Activated CD4-positive, CD25-positive, alpha-beta regulatory T cell treated with anti-CD3 and anti-CD28 coated beads, Interleukin-2, amount 50 U/mL, for 24 hours (primary cell): Measurements from ENCODE around the gene ZGRF1.
A peak's percentile ranks its signal among the peaks of the same experiment; 100 is the strongest.
"Not testable (repeated sequence)": the region's sequence is repeated elsewhere in the genome, so short reads cannot be mapped to it uniquely, and the experiment has no call there.

ENCODE experiments used
- ATAC-seq, 2 donors: fragments of 150-1000 bp; cut with Tn5 transposase; one replicate each; pipeline ENCODE4 v1.10.0; 2021; ENCODE audit warnings: mild to moderate bottlenecking in 1 of 2, moderate library complexity in 1 of 2

ZGRF1 gene

DNA sequence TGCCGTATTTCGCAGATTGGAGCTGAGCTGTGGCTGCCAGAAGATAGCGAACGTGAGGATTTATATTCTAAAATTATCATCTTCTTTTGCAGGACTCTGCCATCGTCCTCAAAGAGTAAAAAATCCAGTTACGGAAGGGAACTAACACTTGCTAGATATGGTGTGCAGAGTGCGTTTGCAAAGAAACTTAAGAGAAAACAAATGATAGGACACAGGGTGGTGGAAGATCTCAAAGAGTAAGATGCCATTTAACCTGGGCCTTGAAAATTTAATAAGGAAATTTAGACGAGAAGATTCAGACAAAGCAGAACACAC is 800 bp upstream of the ZGRF1 start:
- ATAC-seq: no peak

- no peak for ATAC-seq
Measured at GRCh38 chr4:112633477-112634235, 3.1 kb downstream of the ZGRF1 start.

DNA sequence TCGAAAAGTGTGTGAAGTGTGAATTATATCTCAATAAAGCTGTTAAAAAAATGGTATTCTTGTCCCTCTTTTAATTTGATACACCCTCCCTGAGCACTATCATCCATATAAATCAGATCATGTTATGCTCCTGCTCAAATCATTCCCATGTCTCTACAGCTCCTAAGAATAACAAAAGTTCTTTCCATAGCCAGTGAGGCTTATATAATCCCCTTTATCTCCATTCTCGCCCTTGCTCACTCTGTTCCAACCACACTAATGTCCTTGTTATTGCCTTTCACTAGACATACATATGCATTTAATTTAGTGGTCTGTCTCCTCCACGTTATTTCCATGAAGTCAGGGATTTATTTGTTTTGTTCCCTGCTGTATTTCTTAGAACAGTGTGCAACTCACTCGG is 10.5 kb downstream of the ZGRF1 start:
- ATAC-seq: no peak

- ATAC-seq: no peak
Measured at GRCh38 chr4:112616984-112617383, 19.7 kb downstream of the ZGRF1 start.

- not testable (repeated sequence) for ATAC-seq
Measured at GRCh38 chr4:112612814-112613213, 23.9 kb downstream of the ZGRF1 start.

GRCh38 chr4:112604589-112604988 is 32.1 kb downstream of the ZGRF1 start:
- peak in 1 of 2 donors; percentile 67 for ATAC-seq

DNA sequence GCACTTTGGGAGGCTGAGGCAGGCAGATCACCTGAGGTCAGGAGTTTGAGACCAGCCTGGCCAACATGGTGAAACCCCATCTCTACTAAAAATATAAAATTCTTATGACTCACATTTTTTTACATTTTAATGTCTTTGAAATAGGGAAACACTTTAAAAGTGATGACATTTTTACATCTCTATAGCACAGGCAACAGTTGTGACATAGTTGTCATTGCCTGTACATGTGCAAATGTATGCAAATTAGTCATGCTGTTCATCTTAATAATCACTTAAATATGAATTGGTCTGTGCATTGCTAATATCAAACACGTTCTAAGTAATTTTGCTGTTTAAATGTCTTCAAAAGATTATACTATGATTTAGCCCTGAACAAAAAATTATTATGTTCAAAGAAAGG is 41.7 kb downstream of the ZGRF1 start:
- no peak for ATAC-seq

DNA sequence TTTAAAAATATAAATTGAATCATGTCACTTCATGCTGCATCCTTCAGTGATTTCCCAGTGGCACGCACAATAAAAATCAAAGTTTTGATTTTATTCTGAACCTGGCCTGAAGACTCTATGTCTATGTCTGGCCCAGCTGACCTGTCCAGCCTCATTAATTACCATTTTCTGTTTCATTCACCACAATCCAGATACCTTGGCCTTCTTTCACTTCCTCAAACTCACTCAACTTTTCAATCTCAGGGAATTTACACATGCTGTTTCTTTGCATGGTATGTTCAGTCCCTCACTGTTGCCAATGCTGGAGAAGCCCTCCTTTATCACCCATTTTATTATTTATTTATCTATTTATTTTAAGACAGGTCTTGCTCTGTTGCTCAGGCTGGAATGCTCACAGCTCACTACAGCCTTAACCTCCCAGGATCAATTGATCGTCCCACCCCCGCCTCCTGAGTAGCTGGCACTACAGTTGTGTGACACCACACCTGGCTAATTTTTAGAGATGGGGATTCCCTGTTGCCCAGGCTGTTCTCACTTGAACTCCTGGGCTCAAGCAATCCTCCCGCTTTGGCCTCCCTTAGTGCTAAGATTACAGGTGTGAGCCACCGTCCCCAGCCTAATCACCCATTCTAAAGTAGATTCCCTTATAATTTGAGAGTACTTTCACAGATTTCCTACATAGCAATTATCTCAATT is 43.1 kb downstream of the ZGRF1 start:
- no peak for ATAC-seq

DNA sequence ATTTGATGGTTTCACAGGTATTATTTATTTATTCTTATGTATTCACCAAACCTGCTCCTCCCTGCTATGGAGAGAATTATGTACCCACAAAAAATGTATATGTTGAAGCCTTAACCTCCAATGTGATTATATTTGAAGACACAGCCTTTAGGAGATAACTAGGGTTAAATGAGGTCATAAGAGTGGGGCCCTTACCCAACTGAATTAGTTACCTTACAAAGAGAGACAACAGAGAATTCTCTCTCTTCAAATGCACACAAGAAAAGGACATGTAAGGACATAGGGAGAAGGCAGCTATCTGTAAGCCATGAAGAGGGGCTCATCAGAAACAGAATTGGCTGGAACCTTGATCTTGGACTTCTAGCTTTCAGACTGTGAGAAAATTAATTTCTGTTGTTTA is 44.0 kb downstream of the ZGRF1 start:
- no peak for ATAC-seq

DNA sequence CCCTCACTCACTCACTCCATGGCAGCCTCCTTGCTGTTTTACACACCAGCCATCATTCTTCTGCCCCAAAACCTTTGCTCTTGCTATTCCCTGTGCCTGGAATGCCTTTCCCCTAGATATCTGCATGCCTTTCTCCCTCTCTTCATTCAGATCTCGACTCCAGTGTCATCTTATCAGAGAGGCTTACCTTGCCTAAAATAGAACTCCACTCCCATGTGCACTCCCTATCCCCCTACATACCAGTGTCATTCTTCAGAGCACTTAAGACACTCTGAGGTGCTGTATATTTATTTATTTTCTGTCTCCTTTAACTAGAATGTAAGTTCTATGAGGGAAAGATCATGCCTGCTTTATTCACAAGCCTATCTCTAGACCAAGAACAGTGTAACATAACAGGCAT is 45.1 kb downstream of the ZGRF1 start:
- no peak for ATAC-seq

GRCh38 chr4:112589206-112589605 is 47.5 kb downstream of the ZGRF1 start:
- no peak for ATAC-seq

DNA sequence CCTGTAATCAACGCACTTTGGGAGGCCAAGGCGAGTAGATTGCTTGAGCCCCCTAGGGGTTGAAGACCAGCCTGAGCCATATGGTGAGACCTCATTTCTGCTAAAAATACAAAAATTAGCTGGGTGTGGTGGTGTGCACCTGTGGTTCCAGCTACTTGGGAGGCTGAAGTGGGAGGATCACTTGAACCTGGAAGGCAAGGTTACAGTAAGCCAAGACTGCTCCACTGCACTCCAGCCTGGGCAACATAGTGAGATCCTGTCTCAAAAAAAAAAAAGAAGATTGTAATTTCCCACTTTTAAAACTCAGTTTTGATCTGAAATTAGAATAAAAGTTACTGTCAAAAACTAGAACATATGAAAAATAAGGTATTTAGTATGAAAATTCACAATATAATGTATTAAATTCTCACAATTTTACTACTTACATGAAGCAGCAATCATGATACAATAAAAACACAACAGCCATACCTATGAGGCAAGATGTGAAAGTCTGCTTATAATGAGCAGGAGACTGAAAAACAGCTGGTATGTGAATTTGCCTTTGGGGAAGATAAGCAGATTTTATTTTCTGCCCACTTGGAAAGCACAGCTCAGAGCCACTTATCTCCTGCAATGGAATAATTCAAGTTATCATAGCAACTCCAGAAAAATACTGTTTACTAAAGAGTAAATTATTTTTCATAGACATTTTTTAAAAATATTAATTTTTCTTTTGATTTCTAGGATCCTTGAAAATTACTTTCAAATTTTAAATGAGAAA is 50.6 kb downstream of the ZGRF1 start:
- no peak for ATAC-seq

GRCh38 chr4:112567536-112567935 is 69.2 kb downstream of the ZGRF1 start:
- no peak for ATAC-seq

GRCh38 chr4:112564706-112565270 is 71.9 kb downstream of the ZGRF1 start:
- no peak for ATAC-seq

DNA sequence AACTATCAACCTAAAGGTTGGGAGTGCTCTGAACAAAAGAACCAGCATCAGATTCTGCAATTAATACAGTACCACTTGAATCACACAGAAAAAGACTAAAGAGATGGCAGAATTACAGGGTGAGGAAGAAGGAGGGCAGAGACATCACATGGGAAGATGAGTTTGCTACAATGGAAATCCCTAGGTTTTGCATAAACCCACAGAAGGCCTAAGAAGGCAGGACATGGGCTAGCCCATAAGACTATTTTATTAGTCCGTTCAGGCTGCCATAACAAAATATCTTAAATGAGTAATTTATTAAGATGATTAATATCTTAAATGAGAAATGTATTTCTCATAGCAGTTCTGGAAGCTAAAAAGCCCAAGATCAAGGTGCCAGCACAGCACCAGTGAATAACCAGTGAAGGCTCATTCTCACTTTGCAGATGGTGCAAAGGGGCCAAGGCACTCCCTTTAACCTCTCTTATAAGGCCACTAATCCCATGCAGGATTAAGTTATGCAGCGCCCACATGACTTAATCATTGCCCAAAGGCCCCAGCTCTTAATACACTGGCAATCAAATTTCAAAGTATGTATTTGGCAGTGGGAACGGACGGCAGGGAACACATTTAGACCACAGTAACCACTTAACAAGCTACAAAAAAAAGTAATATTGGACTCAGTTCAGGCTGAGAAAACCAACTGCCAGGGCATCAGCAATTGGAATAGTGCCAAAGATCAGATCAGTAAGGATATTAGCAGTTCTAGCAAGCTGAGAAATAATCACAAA is 73.1 kb downstream of the ZGRF1 start:
- ATAC-seq: no peak

GRCh38 chr4:112562254-112562879 is 74.3 kb downstream of the ZGRF1 start:
- ATAC-seq: no peak

DNA sequence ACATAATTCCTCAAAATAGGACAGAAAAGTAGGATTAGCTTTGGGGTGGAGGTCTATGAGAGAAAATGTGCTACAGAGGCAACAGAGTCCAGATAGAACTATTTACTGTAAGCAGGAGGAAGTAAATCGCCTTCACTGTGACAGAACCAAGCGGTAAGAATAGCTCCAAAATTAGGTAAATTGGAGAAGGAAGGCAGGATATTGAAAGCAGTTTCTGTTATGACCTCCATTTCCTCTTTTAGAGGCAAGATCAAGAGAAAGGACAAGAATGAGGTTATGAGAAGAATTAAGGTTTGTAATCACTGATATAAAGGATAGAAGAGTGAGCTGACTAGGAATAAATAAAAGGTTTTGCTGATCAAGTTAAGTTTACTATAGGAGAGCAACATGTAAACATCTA is 76.6 kb downstream of the ZGRF1 start:
- no peak for ATAC-seq

GRCh38 chr4:112559053-112559452 is 77.7 kb downstream of the ZGRF1 start:
- ATAC-seq: no peak

- no peak for ATAC-seq
Measured at GRCh38 chr4:112557676-112558411, 78.9 kb downstream of the ZGRF1 start.

GRCh38 chr4:112554271-112554670 is 82.4 kb downstream of the ZGRF1 start:
- not testable (repeated sequence) for ATAC-seq

DNA sequence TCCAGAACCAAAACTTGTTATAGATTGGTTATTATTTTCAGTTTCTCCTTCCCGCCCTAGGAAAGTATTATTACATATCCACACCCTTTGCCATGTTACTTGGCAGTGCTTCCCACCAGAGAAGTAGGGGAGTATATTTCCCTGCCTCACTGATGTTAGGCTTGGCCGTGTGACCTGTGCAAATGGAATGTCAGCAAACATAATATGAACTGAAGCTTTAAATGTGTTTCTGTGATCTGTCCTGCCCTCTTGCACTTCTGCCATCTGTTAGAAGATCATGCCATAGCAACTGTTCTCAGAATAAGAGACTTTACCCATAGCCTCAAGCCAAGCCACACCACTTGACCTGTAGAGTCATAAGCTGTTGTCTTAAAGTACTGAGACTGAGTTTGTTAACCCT is 84.0 kb downstream of the ZGRF1 start:
- ATAC-seq: no peak

GRCh38 chr4:112550728-112551127 is 86.0 kb downstream of the ZGRF1 start:
- no peak for ATAC-seq
